A549 (cell line): ENCODE data around the gene APOBEC3C. TPM values are rescaled to one million over a fixed set of nuclear protein-coding genes. Genes with fewer than 3 reads are reported as not detected.

Experiments used
- ATAC-seq, 2 experiments: fragments of 200-7000 bp in 1 of 2; fragments of >200 bp in 1 of 2; cut with Nextera tagmentation in 1 of 2; cut with Tn5 transposase in 1 of 2; 3 replicates each; pipeline versions ENCODE4 v1.8.0 to v1.9.1; 2018 to 2020; ENCODE audit warnings: mild to moderate bottlenecking in 1 of 2, moderate library complexity in 1 of 2
- CTCF ChIA-PET: fragments of 300-600 bp; sonication (Branson Sonifier 250); formaldehyde crosslinking; extraction: SDS; loops from one replicate; lab custom pipeline; 2021; ENCODE audit warnings: antibody characterized with exemption, inconsistent platforms; lab: Yijun Ruan, JAX
- POLR2A ChIA-PET: fragments of 350-600 bp; formaldehyde crosslinking; extraction: SDS; loops from one replicate; lab custom pipeline; 2021; ENCODE audit warnings: antibody characterized with exemption, inconsistent platforms; lab: Yijun Ruan, JAX
- DNase-seq, 2 experiments: peaks; one replicate each; pipeline versions ENCODE4 v3.0.0 to v3.0.0-alpha.2; 2011 to 2016; ENCODE audit warnings: low read depth in 1 of 2, low spot score in 1 of 2
- FAIRE-seq: peaks from 2 replicates; lab custom pipeline; 2011; peaks lifted over from hg19 to GRCh38; lab: Jason Lieb, UNC
- H3K27ac ChIP-seq, 2 experiments: fragments of >200 bp; sonication (Bioruptor Twin); formaldehyde crosslinking; 3 replicates each; pipeline ENCODE4 v1.5.1; 2016 to 2017
- H3K4me1 ChIP-seq: fragments of >200 bp; sonication (Bioruptor Twin); formaldehyde crosslinking; 3 replicates; pipeline ENCODE4 v1.6.1; 2016
- H3K4me2 ChIP-seq: fragments of >200 bp; sonication (Bioruptor Twin); formaldehyde crosslinking; 3 replicates; pipeline ENCODE4 v1.6.1; 2016
- H3K4me3 ChIP-seq: fragments of >200 bp; sonication (Bioruptor Twin); formaldehyde crosslinking; 3 replicates; pipeline ENCODE4 v1.5.1; 2016
- H3K9me3 ChIP-seq: fragments of >200 bp; sonication (Bioruptor Twin); formaldehyde crosslinking; 3 replicates; pipeline ENCODE4 v1.6.1; 2016
- BCL3 ChIP-seq: fragments of >200 bp; sonication (Bioruptor Twin); formaldehyde crosslinking; IDR thresholded peaks from 3 replicates; pipeline ENCODE4 v1.6.1; 2016
- CBX2 ChIP-seq: fragments of 200-600 bp; sonication (generic); IDR thresholded peaks from 2 replicates; pipeline ENCODE4 v1.6.1; 2016; ENCODE audit warnings: low read depth, mild to moderate bottlenecking, borderline replicate concordance
- CHD2 ChIP-seq: fragments of 150-350 bp; IDR thresholded peaks from 2 replicates; pipeline ENCODE4 v1.6.1; 2014; ENCODE audit warnings: low read length; ENCODE audit not compliant: partially characterized antibody
- CTCF ChIP-seq: fragments of >200 bp; sonication (Bioruptor Twin); formaldehyde crosslinking; IDR thresholded peaks from 3 replicates; pipeline ENCODE4 v1.5.1; 2016
- E2F6 ChIP-seq: IDR thresholded peaks from 2 replicates; pipeline ENCODE4 v1.6.1; 2012; ENCODE audit warnings: low read depth, borderline replicate concordance
- EP300 ChIP-seq, 2 experiments: fragments of >200 bp; sonication (Bioruptor Twin); formaldehyde crosslinking; IDR thresholded peaks; 2 replicates in 1 of 2; 3 replicates in 1 of 2; pipeline ENCODE4 v1.6.1; 2016 to 2017
- ESRRA ChIP-seq: fragments of 150-350 bp; IDR thresholded peaks from 2 replicates; pipeline ENCODE4 v1.6.1; 2014; ENCODE audit warnings: mild to moderate bottlenecking, low read length, borderline replicate concordance
- HDAC2 ChIP-seq: fragments of 200-600 bp; sonication (generic); IDR thresholded peaks from 2 replicates; pipeline ENCODE4 v1.6.1; 2016
- HOXA7 ChIP-seq: fragments of 250-450 bp; sonication (Bioruptor Pico); IDR thresholded peaks from 2 replicates; pipeline ENCODE4 v1.5.0; 2020; ENCODE audit warnings: mild to moderate bottlenecking, moderate library complexity
- HOXB5 ChIP-seq: fragments of 250-450 bp; sonication (Bioruptor Pico); IDR thresholded peaks from 2 replicates; pipeline ENCODE4 v1.5.0; 2020; ENCODE audit warnings: mild to moderate bottlenecking, moderate library complexity
- JUNB ChIP-seq: fragments of >200 bp; sonication (Bioruptor Twin); formaldehyde crosslinking; IDR thresholded peaks from 2 replicates; pipeline ENCODE4 v1.6.1; 2016
- MYC ChIP-seq: IDR thresholded peaks from 2 replicates; pipeline ENCODE4 v1.6.1; 2012; ENCODE audit warnings: mild to moderate bottlenecking, inconsistent platforms, low read length, improper control_type of control experiment, borderline replicate concordance
- NPAS2 ChIP-seq: fragments of 250-450 bp; sonication (Bioruptor Pico); IDR thresholded peaks from 2 replicates; pipeline ENCODE4 v1.8.0; 2022; ENCODE audit warnings: mild to moderate bottlenecking, moderate library complexity, borderline replicate concordance
- NR3C1 ChIP-seq: fragments of >200 bp; sonication (Bioruptor Twin); formaldehyde crosslinking; IDR thresholded peaks from 3 replicates; pipeline ENCODE4 v1.6.1; 2017
- REST ChIP-seq: fragments of 200-600 bp; sonication (generic); IDR thresholded peaks from 2 replicates; pipeline ENCODE4 v1.6.1; 2016; ENCODE audit warnings: antibody characterized with exemption, mild to moderate bottlenecking, moderate library complexity
- RFX5 ChIP-seq: fragments of 450-650 bp; IDR thresholded peaks from 2 replicates; pipeline ENCODE4 v1.7.1; 2014; ENCODE audit warnings: antibody characterized with exemption, mild to moderate bottlenecking, moderate library complexity
- RNF2 ChIP-seq: fragments of 200-600 bp; sonication (generic); IDR thresholded peaks from 2 replicates; pipeline ENCODE4 v1.6.1; 2016; ENCODE audit warnings: low read depth, mild to moderate bottlenecking, antibody characterized with exemption, moderate library complexity, borderline replicate concordance
- TP53 ChIP-seq: fragments of 250-450 bp; sonication (Bioruptor Pico); IDR thresholded peaks from 2 replicates; pipeline ENCODE4 v1.5.0; 2021; ENCODE audit warnings: mild to moderate bottlenecking, moderate library complexity
- USF2 ChIP-seq: fragments of 450-650 bp; IDR thresholded peaks from 2 replicates; pipeline ENCODE4 v1.6.1; 2014; ENCODE audit warnings: antibody characterized with exemption
- ZC3H11A ChIP-seq: fragments of 450-650 bp; IDR thresholded peaks from 2 replicates; pipeline ENCODE4 v1.6.1; 2014; ENCODE audit warnings: antibody characterized with exemption, mild to moderate bottlenecking
- ZFP36 ChIP-seq: fragments of 450-650 bp; IDR thresholded peaks from 2 replicates; pipeline ENCODE4 v1.6.1; 2014; ENCODE audit warnings: borderline replicate concordance; ENCODE audit not compliant: partially characterized antibody
- ZNF302 ChIP-seq: fragments of 250-450 bp; sonication (Bioruptor Pico); IDR thresholded peaks from 2 replicates; pipeline ENCODE4 v1.9.0; 2021; ENCODE audit warnings: inconsistent platforms, mild to moderate bottlenecking, moderate library complexity
- ZSCAN20 ChIP-seq: fragments of 250-450 bp; sonication (Bioruptor Pico); IDR thresholded peaks from 2 replicates; pipeline ENCODE4 v1.8.0; 2022; ENCODE audit warnings: mild to moderate bottlenecking, moderate library complexity
- WGBS: methylation state at CpG from one replicate; pipeline ENCODE4 v1.1.6; 2017; ENCODE audit errors: missing lambda C conversion rate; 5-methylcytosine and 5-hydroxymethylcytosine counted together
- polyA plus RNA-seq, 4 experiments: library from polyadenylated mRNA; depleted of rRNA in 3 of 4; stranded (reverse); fragments of >200 nt; fragmentation: RNase III in 1 of 4; extraction: RNeasy Plus Mini Kit Qiagen cat#74134 plus additional on column Dnase treatment in 1 of 4; gene quantifications; 2 replicates in 3 of 4; 3 replicates in 1 of 4; pipeline ENCODE4 v1.2.3, GENCODE V29; 2011 to 2017

APOBEC3C gene
- polyA plus RNA-seq, 2 of the 4 experiments (the other 2 are of a cell fraction) = 15.1 to 31.7 TPM

- ATAC-seq = no peak
- Histone ChIP-seq H3K4me2 (no peak overlapping the region), H3K4me3 (no peak overlapping the region), H3K4me1 (no peaks in the 10 kb centered on the region), H3K27ac (no peak overlapping the region), H3K9me3 (no peaks in the 10 kb centered on the region)
- 95% methylated on average over 11 of the region's 11 CpGs for WGBS
- no peak for FAIRE-seq
- POLR2A ChIA-PET = no interaction called here
- TF ChIP-seq ZNF302 (CRISPR knock-in tag) (no peak), EP300 (IDR thresholded peaks at IDR 0.05) (no peak), HOXB5 (CRISPR knock-in tag) (no peak), MYC (no peak), JUNB (no peak), NPAS2 (CRISPR knock-in tag) (no peak)
- CTCF ChIA-PET = no interaction called here
- DNase-seq = no peak
These were observed 14.2 kb downstream of the APOBEC3C start for GRCh38 chr22:39028281-39028680.

GRCh38 chr22:39029227-39029626 lies 15.2 kb downstream of the APOBEC3C start:
- H3K9me3 ChIP-seq = no peaks in the 10 kb centered on the region
- DNase-seq (no peak), FAIRE-seq (no peak), ATAC-seq (no peak)
- ChIA-PET POLR2A (no interaction called here), CTCF (no interaction called here)
- no peak for TF ChIP-seq ZSCAN20 (CRISPR knock-in tag)
- TF ChIP-seq ZFP36 = no peak
- TF ChIP-seq E2F6 = no peak
- no peak for TF ChIP-seq CTCF
- no peak for TF ChIP-seq TP53
- TF ChIP-seq CHD2 = no peak
- no peak for TF ChIP-seq ZNF302 (CRISPR knock-in tag)
- no peak for TF ChIP-seq CBX2
- no peak for TF ChIP-seq BCL3
- TF ChIP-seq ZC3H11A = no peak
- 90% methylated on average over 12 of the region's 13 CpGs for WGBS
- H3K4me3 ChIP-seq = no peak overlapping the region
- no peak overlapping the region for H3K4me2 ChIP-seq
- no peak overlapping the region for H3K27ac ChIP-seq
- H3K4me1 ChIP-seq = no peaks in the 10 kb centered on the region

GRCh38 chr22:39030705-39031104 lies 16.6 kb downstream of the APOBEC3C start:
- FAIRE-seq = no peak
- Histone ChIP-seq H3K9me3 (no peaks in the 10 kb centered on the region), H3K4me1 (no peaks in the 10 kb centered on the region), H3K4me3 (no peak overlapping the region), H3K27ac (no peak overlapping the region), H3K4me2 (no peak overlapping the region)
- POLR2A ChIA-PET = no interaction called here
- WGBS = 93% methylated on average over 14 of the region's 14 CpGs
- no peak for ATAC-seq
- CTCF ChIA-PET = no interaction called here
- no peak for DNase-seq
- TF ChIP-seq HDAC2 = no peak
- TF ChIP-seq RNF2 = no peak
- TF ChIP-seq JUNB = no peak
- no peak for TF ChIP-seq CHD2
- no peak for TF ChIP-seq RFX5
- TF ChIP-seq NR3C1 = no peak
- no peak for TF ChIP-seq REST
- no peak for TF ChIP-seq ESRRA
- TF ChIP-seq HOXA7 (CRISPR knock-in tag) = no peak
- no peak for TF ChIP-seq CBX2
- no peak for TF ChIP-seq CTCF
- no peak for TF ChIP-seq USF2
